Transverse colon (tissue), 3 donors: ENCODE measurements around the gene AMOTL2.

Experiments used
- CTCF ChIP-seq, 5 experiments: fragments of 200-600 bp in 3 of 5; fragments of 450-650 bp in 2 of 5; sonication (generic) in 3 of 5; IDR thresholded peaks; 1 replicate in 2 of 5; 2 replicates in 3 of 5; pipeline ENCODE4 v1.5.1; 2016 to 2017; ENCODE audit warnings: antibody characterized with exemption in 5 of 5, inconsistent platforms in 3 of 5, mild to moderate bottlenecking in 2 of 5, moderate library complexity in 1 of 5
- POLR2A ChIP-seq: fragments of 450-650 bp; IDR thresholded peaks from one replicate; pipeline ENCODE4 v1.6.1; 2016; ENCODE audit warnings: antibody characterized with exemption, mild to moderate bottlenecking, moderate library complexity

GRCh38 chr3:134361162-134361835, 12.9 kb downstream of the AMOTL2 start:
- TF ChIP-seq CTCF (IDR thresholded peaks at IDR 0.05) (no peak), POLR2A (no peak)
